GM23338 (cell line): ENCODE data around the gene VSIR. TPM values are rescaled to one million over a fixed set of nuclear protein-coding genes. Genes with fewer than 3 reads are reported as not detected.

Source experiments
- ATAC-seq: fragments of 200-7000 bp; cut with Tn5 transposase; 3 replicates; pipeline ENCODE4 v1.9.1; 2020
- DNase-seq: peaks from one replicate; pipeline ENCODE4 v3.0.0-alpha.2; 2015; ENCODE audit warnings: low spot score
- H2AFZ ChIP-seq: fragments of 200-600 bp; sonication (generic); 2 replicates; pipeline ENCODE4 v1.8.0; 2016; ENCODE audit warnings: antibody characterized with exemption, mild to moderate bottlenecking, moderate library complexity
- H3F3A ChIP-seq: fragments of 200-600 bp; sonication (generic); replicated peaks from 2 replicates; pipeline ENCODE4 v1.8.0; 2017; ENCODE audit warnings: antibody characterized with exemption, mixed run types, low read depth
- H3K27ac ChIP-seq: fragments of 200-600 bp; sonication (generic); 2 replicates; pipeline ENCODE4 v1.6.1; 2016; ENCODE audit warnings: low read depth
- H3K27me3 ChIP-seq: fragments of 200-600 bp; sonication (generic); 2 replicates; pipeline ENCODE4 v1.8.0; 2016; ENCODE audit warnings: mild to moderate bottlenecking, mixed run types, moderate library complexity; ENCODE audit not compliant: insufficient read depth
- H3K36me3 ChIP-seq: fragments of 200-600 bp; sonication (generic); 2 replicates; pipeline ENCODE4 v1.8.0; 2016; ENCODE audit warnings: mild to moderate bottlenecking; ENCODE audit not compliant: insufficient read depth
- H3K4me1 ChIP-seq: fragments of 200-600 bp; sonication (generic); 2 replicates; pipeline ENCODE4 v1.8.0; 2016; ENCODE audit warnings: mild to moderate bottlenecking, moderate library complexity; ENCODE audit not compliant: insufficient read depth
- H3K4me2 ChIP-seq: fragments of 200-600 bp; sonication (generic); 2 replicates; pipeline ENCODE4 v1.7.1; 2017; ENCODE audit warnings: mixed run types
- H3K4me3 ChIP-seq: fragments of 200-600 bp; sonication (generic); 2 replicates; pipeline ENCODE4 v1.6.1; 2016; ENCODE audit warnings: mixed run types
- H3K79me2 ChIP-seq: fragments of 200-600 bp; sonication (generic); replicated peaks from 2 replicates; pipeline ENCODE4 v1.8.0; 2017; ENCODE audit warnings: mild to moderate bottlenecking; ENCODE audit not compliant: insufficient read depth
- H3K9me2 ChIP-seq: fragments of 200-600 bp; sonication (generic); 2 replicates; pipeline ENCODE4 v1.8.0; 2017; ENCODE audit not compliant: insufficient read depth
- H4K20me1 ChIP-seq: fragments of 200-600 bp; sonication (generic); replicated peaks from 2 replicates; pipeline ENCODE4 v1.8.0; 2017; ENCODE audit warnings: mild to moderate bottlenecking; ENCODE audit not compliant: insufficient read depth
- H3K27ac Mint-ChIP-seq: 2 replicates; pipeline ENCODE4 v1.8.0; 2020; ENCODE audit warnings: inconsistent platforms, mild to moderate bottlenecking, moderate library complexity, mixed read lengths
- H3K27me3 Mint-ChIP-seq: 3 replicates; pipeline ENCODE4 v1.8.0; 2022; ENCODE audit warnings: low read depth, mild to moderate bottlenecking, moderate library complexity, mixed read lengths, inconsistent platforms; ENCODE audit not compliant: insufficient read depth, poor library complexity
- H3K36me3 Mint-ChIP-seq: 3 replicates; pipeline ENCODE4 v1.8.0; 2021; ENCODE audit warnings: low read depth, mild to moderate bottlenecking, inconsistent platforms, moderate library complexity, mixed read lengths
- H3K4me1 Mint-ChIP-seq: 3 replicates; pipeline ENCODE4 v1.8.0; 2020; ENCODE audit warnings: mild to moderate bottlenecking, inconsistent platforms, mixed read lengths
- H3K4me3 Mint-ChIP-seq: 3 replicates; pipeline ENCODE4 v1.8.0; 2021; ENCODE audit warnings: moderate library complexity, mild to moderate bottlenecking, inconsistent platforms, mixed read lengths
- H3K9me3 Mint-ChIP-seq: 3 replicates; pipeline ENCODE4 v1.8.0; 2020; ENCODE audit warnings: moderate library complexity, mild to moderate bottlenecking, inconsistent platforms, mixed read lengths
- EZH2 ChIP-seq: fragments of 200-600 bp; sonication (generic); IDR thresholded peaks from one replicate; pipeline ENCODE4 v1.8.0; 2017; ENCODE audit warnings: antibody characterized with exemption, mild to moderate bottlenecking, low read depth; ENCODE audit not compliant: unreplicated experiment
- JUNB ChIP-seq: IDR thresholded peaks from one replicate; pipeline ENCODE4 v1.6.1; 2016; ENCODE audit warnings: antibody characterized with exemption; ENCODE audit not compliant: unreplicated experiment
- POLR2AphosphoS5 ChIP-seq: IDR thresholded peaks from 2 replicates; pipeline ENCODE4 v1.6.1; 2016; ENCODE audit warnings: antibody characterized with exemption, low read depth
- ZNF331 ChIP-seq: fragments of 250-450 bp; sonication (Bioruptor Pico); IDR thresholded peaks from 2 replicates; pipeline ENCODE4 v1.5.0; 2020; ENCODE audit warnings: low read depth, mild to moderate bottlenecking, moderate library complexity
- polyA plus RNA-seq: library from polyadenylated mRNA; unstranded; fragments of >200 nt; fragmentation: Nextera tagmentation; extraction: Ambion mirVana; gene quantifications from 2 replicates; pipeline ENCODE4 v1.2.1, GENCODE V29; 2016
- total RNA-seq: library from RNA; depleted of rRNA; stranded (reverse); fragments of >200 nt; shearing (Covaris generic); gene quantifications from 2 replicates; pipeline ENCODE4 v1.2.3, GENCODE V29; 2014
- TF ChIP-seq, protein P1 (sequence below): fragments of 250-450 bp; sonication (Bioruptor Pico); IDR thresholded peaks from 2 replicates; pipeline ENCODE4 v1.5.0; 2020; ENCODE audit warnings: mild to moderate bottlenecking, moderate library complexity
- TF ChIP-seq, protein P2 (sequence below), 2 experiments: fragments of 200-600 bp in 1 of 2; sonication (generic) in 1 of 2; conservative IDR thresholded peaks; 2 replicates each; pipeline versions ENCODE4 v1.5.1 to v1.6.1; 2016 to 2017; ENCODE audit warnings: antibody characterized with exemption in 2 of 2, low read depth in 2 of 2, mild to moderate bottlenecking in 2 of 2, moderate library complexity in 1 of 2
- TF ChIP-seq, protein P3 (sequence below): IDR thresholded peaks from 2 replicates; pipeline ENCODE4 v1.6.1; 2016; ENCODE audit warnings: antibody characterized with exemption

VSIR gene
- total and polyA plus RNA-seq, 2 experiments from 2014 or later, result 0.10 to 0.74 TPM

DNA sequence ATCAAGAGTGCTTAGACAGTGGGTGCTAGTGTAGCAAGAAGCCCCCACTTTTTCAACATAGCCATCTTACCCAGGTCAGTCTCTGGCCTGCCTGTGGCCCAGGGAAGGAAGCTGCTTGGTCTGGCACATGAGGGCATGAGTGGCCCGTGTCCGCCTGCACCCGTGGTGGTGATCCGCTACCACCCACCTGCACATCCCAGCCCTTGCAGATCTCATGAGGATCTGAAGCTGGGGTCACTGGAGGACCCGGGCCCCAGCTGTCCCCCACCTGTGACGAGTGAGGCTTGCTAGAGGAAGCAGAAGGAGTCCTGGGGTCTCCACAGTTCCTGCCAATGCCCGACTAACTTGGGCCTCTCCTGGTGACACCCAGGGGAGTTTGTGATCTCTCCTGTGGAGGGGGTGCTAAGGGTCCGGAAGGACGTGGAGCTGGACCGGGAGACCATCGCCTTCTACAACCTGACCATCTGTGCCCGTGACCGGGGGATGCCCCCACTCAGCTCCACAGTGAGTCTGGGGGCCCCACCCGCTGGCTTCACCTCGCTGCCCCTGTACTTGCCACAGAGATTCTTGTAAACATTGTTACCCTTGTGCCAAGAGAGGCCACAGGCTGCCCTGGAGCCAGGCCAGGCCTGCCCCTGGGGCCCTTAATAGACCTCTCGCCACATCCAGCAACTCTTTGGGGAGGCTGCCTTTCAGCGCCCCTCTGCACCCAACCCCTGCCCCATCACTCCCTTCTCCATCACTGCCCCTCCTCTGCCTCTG, 10.8 kb upstream of the VSIR start:
- H3K27me3 ChIP-seq, result no peaks in the 10 kb centered on the region
- H3K4me1 ChIP-seq, result peaks cover 8% of the 10 kb centered on the region
- Mint-ChIP-seq H3K4me1 (peaks cover 21% of the 10 kb centered on the region), H3K36me3 (no peaks in the 10 kb centered on the region), H3K9me3 (no peaks in the 10 kb centered on the region), H3K27me3 (peaks cover 22% of the 10 kb centered on the region), H3K4me3 (no peak overlapping the region), H3K27ac (no peak overlapping the region)
- no peak overlapping the region for H2AFZ ChIP-seq
- H3K9me2 ChIP-seq, result no peaks in the 10 kb centered on the region
- no peaks in the 10 kb centered on the region for H3K36me3 ChIP-seq
- no peaks in the 10 kb centered on the region for H4K20me1 ChIP-seq
- H3K79me2 ChIP-seq, result no peaks in the 10 kb centered on the region
- no peak overlapping the region for H3K4me3 ChIP-seq
- H3F3A ChIP-seq, result no peaks in the 10 kb centered on the region
- ATAC-seq (no peak), DNase-seq (no peak)
- H3K27ac ChIP-seq, result no peak overlapping the region
- no peak overlapping the region for H3K4me2 ChIP-seq
- TF ChIP-seq EZH2 (no peak), JUNB (no peak), ZNF331 (CRISPR knock-in tag) (no peak), POLR2AphosphoS5 (no peak)
- TF ChIP-seq, protein P1, sequence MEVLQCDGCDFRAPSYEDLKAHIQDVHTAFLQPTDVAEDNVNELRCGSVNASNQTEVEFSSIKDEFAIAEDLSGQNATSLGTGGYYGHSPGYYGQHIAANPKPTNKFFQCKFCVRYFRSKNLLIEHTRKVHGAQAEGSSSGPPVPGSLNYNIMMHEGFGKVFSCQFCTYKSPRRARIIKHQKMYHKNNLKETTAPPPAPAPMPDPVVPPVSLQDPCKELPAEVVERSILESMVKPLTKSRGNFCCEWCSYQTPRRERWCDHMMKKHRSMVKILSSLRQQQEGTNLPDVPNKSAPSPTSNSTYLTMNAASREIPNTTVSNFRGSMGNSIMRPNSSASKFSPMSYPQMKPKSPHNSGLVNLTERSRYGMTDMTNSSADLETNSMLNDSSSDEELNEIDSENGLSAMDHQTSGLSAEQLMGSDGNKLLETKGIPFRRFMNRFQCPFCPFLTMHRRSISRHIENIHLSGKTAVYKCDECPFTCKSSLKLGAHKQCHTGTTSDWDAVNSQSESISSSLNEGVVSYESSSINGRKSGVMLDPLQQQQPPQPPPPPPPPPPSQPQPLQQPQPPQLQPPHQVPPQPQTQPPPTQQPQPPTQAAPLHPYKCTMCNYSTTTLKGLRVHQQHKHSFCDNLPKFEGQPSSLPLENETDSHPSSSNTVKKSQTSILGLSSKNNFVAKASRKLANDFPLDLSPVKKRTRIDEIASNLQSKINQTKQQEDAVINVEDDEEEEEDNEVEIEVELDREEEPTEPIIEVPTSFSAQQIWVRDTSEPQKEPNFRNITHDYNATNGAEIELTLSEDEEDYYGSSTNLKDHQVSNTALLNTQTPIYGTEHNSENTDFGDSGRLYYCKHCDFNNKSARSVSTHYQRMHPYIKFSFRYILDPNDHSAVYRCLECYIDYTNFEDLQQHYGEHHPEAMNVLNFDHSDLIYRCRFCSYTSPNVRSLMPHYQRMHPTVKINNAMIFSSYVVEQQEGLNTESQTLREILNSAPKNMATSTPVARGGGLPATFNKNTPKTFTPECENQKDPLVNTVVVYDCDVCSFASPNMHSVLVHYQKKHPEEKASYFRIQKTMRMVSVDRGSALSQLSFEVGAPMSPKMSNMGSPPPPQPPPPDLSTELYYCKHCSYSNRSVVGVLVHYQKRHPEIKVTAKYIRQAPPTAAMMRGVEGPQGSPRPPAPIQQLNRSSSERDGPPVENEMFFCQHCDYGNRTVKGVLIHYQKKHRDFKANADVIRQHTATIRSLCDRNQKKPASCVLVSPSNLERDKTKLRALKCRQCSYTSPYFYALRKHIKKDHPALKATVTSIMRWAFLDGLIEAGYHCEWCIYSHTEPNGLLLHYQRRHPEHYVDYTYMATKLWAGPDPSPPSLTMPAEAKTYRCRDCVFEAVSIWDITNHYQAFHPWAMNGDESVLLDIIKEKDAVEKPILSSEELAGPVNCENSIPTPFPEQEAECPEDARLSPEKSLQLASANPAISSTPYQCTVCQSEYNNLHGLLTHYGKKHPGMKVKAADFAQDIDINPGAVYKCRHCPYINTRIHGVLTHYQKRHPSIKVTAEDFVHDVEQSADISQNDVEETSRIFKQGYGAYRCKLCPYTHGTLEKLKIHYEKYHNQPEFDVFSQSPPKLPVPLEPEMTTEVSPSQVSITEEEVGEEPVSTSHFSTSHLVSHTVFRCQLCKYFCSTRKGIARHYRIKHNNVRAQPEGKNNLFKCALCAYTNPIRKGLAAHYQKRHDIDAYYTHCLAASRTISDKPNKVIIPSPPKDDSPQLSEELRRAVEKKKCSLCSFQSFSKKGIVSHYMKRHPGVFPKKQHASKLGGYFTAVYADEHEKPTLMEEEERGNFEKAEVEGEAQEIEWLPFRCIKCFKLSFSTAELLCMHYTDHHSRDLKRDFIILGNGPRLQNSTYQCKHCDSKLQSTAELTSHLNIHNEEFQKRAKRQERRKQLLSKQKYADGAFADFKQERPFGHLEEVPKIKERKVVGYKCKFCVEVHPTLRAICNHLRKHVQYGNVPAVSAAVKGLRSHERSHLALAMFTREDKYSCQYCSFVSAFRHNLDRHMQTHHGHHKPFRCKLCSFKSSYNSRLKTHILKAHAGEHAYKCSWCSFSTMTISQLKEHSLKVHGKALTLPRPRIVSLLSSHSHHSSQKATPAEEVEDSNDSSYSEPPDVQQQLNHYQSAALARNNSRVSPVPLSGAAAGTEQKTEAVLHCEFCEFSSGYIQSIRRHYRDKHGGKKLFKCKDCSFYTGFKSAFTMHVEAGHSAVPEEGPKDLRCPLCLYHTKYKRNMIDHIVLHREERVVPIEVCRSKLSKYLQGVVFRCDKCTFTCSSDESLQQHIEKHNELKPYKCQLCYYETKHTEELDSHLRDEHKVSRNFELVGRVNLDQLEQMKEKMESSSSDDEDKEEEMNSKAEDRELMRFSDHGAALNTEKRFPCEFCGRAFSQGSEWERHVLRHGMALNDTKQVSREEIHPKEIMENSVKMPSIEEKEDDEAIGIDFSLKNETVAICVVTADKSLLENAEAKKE (CRISPR knock-in tag), result no peak
- TF ChIP-seq, protein P2, sequence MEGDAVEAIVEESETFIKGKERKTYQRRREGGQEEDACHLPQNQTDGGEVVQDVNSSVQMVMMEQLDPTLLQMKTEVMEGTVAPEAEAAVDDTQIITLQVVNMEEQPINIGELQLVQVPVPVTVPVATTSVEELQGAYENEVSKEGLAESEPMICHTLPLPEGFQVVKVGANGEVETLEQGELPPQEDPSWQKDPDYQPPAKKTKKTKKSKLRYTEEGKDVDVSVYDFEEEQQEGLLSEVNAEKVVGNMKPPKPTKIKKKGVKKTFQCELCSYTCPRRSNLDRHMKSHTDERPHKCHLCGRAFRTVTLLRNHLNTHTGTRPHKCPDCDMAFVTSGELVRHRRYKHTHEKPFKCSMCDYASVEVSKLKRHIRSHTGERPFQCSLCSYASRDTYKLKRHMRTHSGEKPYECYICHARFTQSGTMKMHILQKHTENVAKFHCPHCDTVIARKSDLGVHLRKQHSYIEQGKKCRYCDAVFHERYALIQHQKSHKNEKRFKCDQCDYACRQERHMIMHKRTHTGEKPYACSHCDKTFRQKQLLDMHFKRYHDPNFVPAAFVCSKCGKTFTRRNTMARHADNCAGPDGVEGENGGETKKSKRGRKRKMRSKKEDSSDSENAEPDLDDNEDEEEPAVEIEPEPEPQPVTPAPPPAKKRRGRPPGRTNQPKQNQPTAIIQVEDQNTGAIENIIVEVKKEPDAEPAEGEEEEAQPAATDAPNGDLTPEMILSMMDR (conservative IDR thresholded peaks at IDR 0.05; ENCODE audit: low read depth in 2 of 2), result no peak
- TF ChIP-seq, protein P3, sequence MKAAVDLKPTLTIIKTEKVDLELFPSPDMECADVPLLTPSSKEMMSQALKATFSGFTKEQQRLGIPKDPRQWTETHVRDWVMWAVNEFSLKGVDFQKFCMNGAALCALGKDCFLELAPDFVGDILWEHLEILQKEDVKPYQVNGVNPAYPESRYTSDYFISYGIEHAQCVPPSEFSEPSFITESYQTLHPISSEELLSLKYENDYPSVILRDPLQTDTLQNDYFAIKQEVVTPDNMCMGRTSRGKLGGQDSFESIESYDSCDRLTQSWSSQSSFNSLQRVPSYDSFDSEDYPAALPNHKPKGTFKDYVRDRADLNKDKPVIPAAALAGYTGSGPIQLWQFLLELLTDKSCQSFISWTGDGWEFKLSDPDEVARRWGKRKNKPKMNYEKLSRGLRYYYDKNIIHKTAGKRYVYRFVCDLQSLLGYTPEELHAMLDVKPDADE, result no peak
